H9 (cell line): ENCODE data around the gene MYO1D. TPM values are rescaled to one million over a fixed set of nuclear protein-coding genes. Genes with fewer than 3 reads are reported as not detected.

ENCODE experiments used
- DNase-seq: peaks from one replicate; pipeline ENCODE4 v3.0.0-alpha.2; 2017
- H2AFZ ChIP-seq: one replicate; pipeline ENCODE4 v1.6.1; 2013; ENCODE audit warnings: mild to moderate bottlenecking, low read length, control low read depth, moderate library complexity
- H2AK5ac ChIP-seq: 2 replicates; pipeline ENCODE4 v1.6.1; 2013; ENCODE audit warnings: low read length, control low read depth, mixed read lengths; ENCODE audit not compliant: insufficient read length
- H2BK120ac ChIP-seq: one replicate; pipeline ENCODE4 v1.6.1; 2013; ENCODE audit warnings: low read depth, mild to moderate bottlenecking, low read length, control low read depth, inconsistent platforms; ENCODE audit not compliant: poor library complexity, severe bottlenecking
- H2BK12ac ChIP-seq: 2 replicates; pipeline ENCODE4 v1.6.1; 2013; ENCODE audit warnings: low read length, control low read depth, mixed read lengths, low read depth; ENCODE audit not compliant: insufficient read length
- H2BK15ac ChIP-seq: 2 replicates; pipeline ENCODE4 v1.6.1; 2013; ENCODE audit warnings: low read depth, low read length, control low read depth
- H2BK20ac ChIP-seq: one replicate; pipeline ENCODE4 v1.6.1; 2013; ENCODE audit warnings: low read depth, mild to moderate bottlenecking, low read length, control low read depth, inconsistent platforms; ENCODE audit not compliant: poor library complexity, severe bottlenecking
- H2BK5ac ChIP-seq: 2 replicates; pipeline ENCODE4 v1.6.1; 2013; ENCODE audit warnings: low read length, control low read depth, mixed read lengths; ENCODE audit not compliant: insufficient read length
- H3K14ac ChIP-seq: 2 replicates; pipeline ENCODE4 v1.6.1; 2013; ENCODE audit warnings: low read length, control low read depth; ENCODE audit not compliant: insufficient read depth
- H3K18ac ChIP-seq: 2 replicates; pipeline ENCODE4 v1.6.1; 2013; ENCODE audit warnings: low read depth, mild to moderate bottlenecking, mixed read lengths, low read length, control low read depth; ENCODE audit not compliant: insufficient read length
- H3K23ac ChIP-seq: 2 replicates; pipeline ENCODE4 v1.6.1; 2013; ENCODE audit warnings: low read length, control low read depth, mixed read lengths, low read depth; ENCODE audit not compliant: insufficient read length
- H3K23me2 ChIP-seq: 2 replicates; pipeline ENCODE4 v1.6.1; 2013; ENCODE audit warnings: low read depth, mild to moderate bottlenecking, mixed read lengths, low read length, control low read depth; ENCODE audit not compliant: insufficient read length, poor library complexity, severe bottlenecking
- H3K27ac ChIP-seq: 2 replicates; pipeline ENCODE4 v1.5.1; 2013; ENCODE audit warnings: low read length, control low read depth, mixed read lengths, low read depth; ENCODE audit not compliant: insufficient read length
- H3K27me3 ChIP-seq: 2 replicates; pipeline ENCODE4 v1.6.1; 2013; ENCODE audit warnings: low read length, control low read depth, inconsistent platforms; ENCODE audit not compliant: insufficient read depth
- H3K4ac ChIP-seq: 2 replicates; pipeline ENCODE4 v1.6.1; 2013; ENCODE audit warnings: low read depth, mild to moderate bottlenecking, control low read depth, inconsistent platforms, low read length, moderate library complexity
- H3K4me1 ChIP-seq: 2 replicates; pipeline ENCODE4 v1.6.1; 2013; ENCODE audit warnings: low read length, control low read depth, inconsistent platforms; ENCODE audit not compliant: insufficient read depth
- H3K4me2 ChIP-seq: 2 replicates; pipeline ENCODE4 v1.6.1; 2013; ENCODE audit warnings: low read length, control low read depth, mixed read lengths; ENCODE audit not compliant: insufficient read length, insufficient read depth
- H3K56ac ChIP-seq: 2 replicates; pipeline ENCODE4 v1.6.1; 2013; ENCODE audit warnings: low read depth, mild to moderate bottlenecking, mixed read lengths, low read length, control low read depth; ENCODE audit not compliant: insufficient read length
- H3K79me1 ChIP-seq: 2 replicates; pipeline ENCODE4 v1.6.1; 2013; ENCODE audit warnings: low read depth, mild to moderate bottlenecking, moderate library complexity, low read length, control low read depth, inconsistent platforms; ENCODE audit not compliant: insufficient read depth, poor library complexity, severe bottlenecking
- H3K79me2 ChIP-seq: 2 replicates; pipeline ENCODE4 v1.6.1; 2013; ENCODE audit warnings: low read length, control low read depth, inconsistent platforms; ENCODE audit not compliant: insufficient read depth
- H3K9ac ChIP-seq: 2 replicates; pipeline ENCODE4 v1.6.1; 2013; ENCODE audit warnings: low read length, control low read depth, mixed read lengths; ENCODE audit not compliant: insufficient read length; ENCODE audit errors: extremely low read depth
- H3K9me3 ChIP-seq: one replicate; pipeline ENCODE4 v1.6.1; 2013; ENCODE audit warnings: low read depth, low read length, inconsistent platforms; ENCODE audit not compliant: control insufficient read depth
- H3T11ph ChIP-seq: one replicate; pipeline ENCODE4 v1.6.1; 2013; ENCODE audit warnings: mild to moderate bottlenecking, low read length, control low read depth, inconsistent platforms
- H4K20me1 ChIP-seq: one replicate; pipeline ENCODE4 v1.6.1; 2013; ENCODE audit not compliant: control insufficient read depth, insufficient read length, insufficient read depth
- H4K5ac ChIP-seq: 2 replicates; pipeline ENCODE4 v1.6.1; 2013; ENCODE audit warnings: low read depth, mild to moderate bottlenecking, mixed read lengths, low read length, control low read depth; ENCODE audit not compliant: insufficient read length
- H4K8ac ChIP-seq: replicated peaks from 2 replicates; pipeline ENCODE4 v1.6.1; 2013; ENCODE audit warnings: low read length, control low read depth, mixed read lengths, low read depth; ENCODE audit not compliant: insufficient read length
- H4K91ac ChIP-seq: 2 replicates; pipeline ENCODE4 v1.6.1; 2013; ENCODE audit warnings: low read depth, mild to moderate bottlenecking, moderate library complexity, mixed read lengths, low read length, control low read depth; ENCODE audit not compliant: insufficient read length
- H3K27ac Mint-ChIP-seq, 3 experiments: 2 replicates in 2 of 3; 3 replicates in 1 of 3; pipeline ENCODE4 v1.8.0; 2020 to 2021; ENCODE audit warnings: mixed read lengths in 3 of 3, mild to moderate bottlenecking in 1 of 3, moderate library complexity in 1 of 3
- H3K27me3 Mint-ChIP-seq: 2 replicates; pipeline ENCODE4 v1.8.0; 2021; ENCODE audit warnings: low read depth, mild to moderate bottlenecking, moderate library complexity, mixed read lengths
- H3K36me3 Mint-ChIP-seq, 3 experiments: 2 replicates in 2 of 3; 3 replicates in 1 of 3; pipeline ENCODE4 v1.8.0; 2020 to 2021; ENCODE audit warnings: low read depth in 3 of 3, mixed read lengths in 3 of 3; ENCODE audit not compliant: insufficient read depth in 1 of 3
- H3K4me1 Mint-ChIP-seq, 2 experiments: 2 replicates each; pipeline ENCODE4 v1.8.0; 2020; ENCODE audit warnings: mixed read lengths in 2 of 2
- H3K4me3 Mint-ChIP-seq, 2 experiments: 2 replicates in 1 of 2; 3 replicates in 1 of 2; pipeline ENCODE4 v1.8.0; 2020 to 2021; ENCODE audit warnings: mild to moderate bottlenecking in 2 of 2, mixed read lengths in 2 of 2, moderate library complexity in 1 of 2
- H3K9me3 Mint-ChIP-seq, 2 experiments: 2 replicates in 1 of 2; 3 replicates in 1 of 2; pipeline ENCODE4 v1.8.0; 2020; ENCODE audit warnings: mild to moderate bottlenecking in 2 of 2, mixed read lengths in 2 of 2, moderate library complexity in 1 of 2
- CTCF ChIP-seq: fragments of 200-600 bp; sonication (generic); conservative IDR thresholded peaks from 3 replicates; pipeline ENCODE4 v1.8.0; 2021; ENCODE audit warnings: antibody characterized with exemption, mild to moderate bottlenecking
- WGBS: extraction: QIAGEN DNeasy Blood & Tissue Kit; methylation state at CpG from one replicate; pipeline ENCODE4 v1.1.7; 2013; ENCODE audit warnings: missing lambda C conversion rate, low lambda C conversion rate, mixed read lengths; ENCODE audit not compliant: insufficient read length; ENCODE audit errors: extremely low coverage; 5-methylcytosine and 5-hydroxymethylcytosine counted together
- total RNA-seq: library from RNA; stranded (reverse); gene quantifications from 2 replicates; pipeline ENCODE4 v1.2.1, GENCODE V29; 2021

Gene MYO1D
- total RNA-seq, 1 experiment from 2014 or later: 19.0 TPM

GRCh38 chr17:32869345-32870026 lies 7.4 kb downstream of the MYO1D start:
- Mint-ChIP-seq H3K4me1 (peaks cover 19 to 20% of the 10 kb centered on the region in 2 experiments), H3K4me3 (no peak overlapping the region), H3K36me3 (peaks cover 0 to 11% (median 2%) of the 10 kb centered on the region in 3 experiments; a peak in 3 of 7 replicates), H3K27me3 (no peaks in the 10 kb centered on the region), H3K27ac (no peak overlapping the region), H3K9me3 (no peaks in the 10 kb centered on the region)
- Histone ChIP-seq H3K79me2 (peaks cover 1% of the 10 kb centered on the region; the same call in 1 of the 2 replicates), H3K23me2 (no peaks in the 10 kb centered on the region), H2BK12ac (no peak overlapping the region), H3K4me1 (no peaks in the 10 kb centered on the region), H3K56ac (no peak overlapping the region), H2BK120ac (no peak overlapping the region), H3K9me3 (no peaks in the 10 kb centered on the region), H3K23ac (no peak overlapping the region), H2BK5ac (no peak overlapping the region), H3K79me1 (peaks cover 3% of the 10 kb centered on the region), H3K9ac (no peak overlapping the region), H3K18ac (no peak overlapping the region), H3K4me2 (no peak overlapping the region), H3K27me3 (no peaks in the 10 kb centered on the region), H3K27ac (no peak overlapping the region), H3K4ac (no peak overlapping the region), H4K8ac (no peak overlapping the region), H3T11ph (no peak overlapping the region), H2AK5ac (no peak overlapping the region), H2BK15ac (no peak overlapping the region), H4K91ac (no peak overlapping the region), H2BK20ac (no peak overlapping the region), H4K5ac (no peak overlapping the region), H4K20me1 (no peaks in the 10 kb centered on the region), H3K14ac (no peak overlapping the region), H2AFZ (no peak overlapping the region)
- DNase-seq: no peak
- WGBS: no CpG with 5 or more reads among the region's 6 CpGs
- no peak for TF ChIP-seq CTCF
